WI38 (cell line): Measurements from ENCODE around the gene MRPL20.

Experiments
- H3K4me3 ChIP-seq: 2 replicates; pipeline ENCODE4 v1.5.1; 2011; ENCODE audit warnings: low read depth, mild to moderate bottlenecking, control low read depth, low read length
- TF ChIP-seq, protein P1 (sequence below): IDR thresholded peaks from 2 replicates; pipeline ENCODE4 v1.5.1; 2012; ENCODE audit warnings: low read depth, mild to moderate bottlenecking, control low read depth, low read length

Gene MRPL20

DNA sequence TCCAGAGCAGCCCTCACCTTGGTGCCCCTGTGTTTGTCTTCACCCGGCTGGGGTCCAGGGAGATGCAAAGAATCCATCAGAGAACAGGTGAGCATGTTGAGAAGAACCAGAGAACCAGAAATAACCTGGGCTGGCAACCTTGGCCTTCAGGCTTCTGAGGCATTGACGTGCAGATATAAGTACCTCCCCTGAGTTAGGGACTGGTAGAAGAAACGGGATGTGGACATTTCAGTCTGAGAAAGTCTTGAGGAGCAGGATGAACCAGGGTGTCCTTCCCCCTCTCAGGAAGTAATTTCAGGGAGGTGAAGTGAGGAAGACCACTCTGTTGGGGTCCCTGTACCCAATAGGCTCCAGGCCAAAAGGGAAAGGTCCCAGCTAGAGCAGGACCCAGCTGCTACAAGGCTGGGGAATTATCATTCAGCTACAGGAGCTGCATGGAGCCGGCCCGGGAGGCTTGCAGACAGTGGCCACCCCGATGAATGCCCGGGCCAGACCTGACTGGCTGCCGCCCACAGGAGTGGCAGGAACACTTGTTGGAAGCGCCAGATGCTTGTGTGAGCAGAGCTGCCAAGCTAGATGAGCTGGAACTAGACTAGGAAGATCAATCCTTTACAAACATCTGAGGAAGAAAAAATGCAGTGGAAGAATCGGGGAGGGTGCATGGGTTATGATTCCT lies 30.4 kb downstream of the MRPL20 start:
- TF ChIP-seq, protein P1, sequence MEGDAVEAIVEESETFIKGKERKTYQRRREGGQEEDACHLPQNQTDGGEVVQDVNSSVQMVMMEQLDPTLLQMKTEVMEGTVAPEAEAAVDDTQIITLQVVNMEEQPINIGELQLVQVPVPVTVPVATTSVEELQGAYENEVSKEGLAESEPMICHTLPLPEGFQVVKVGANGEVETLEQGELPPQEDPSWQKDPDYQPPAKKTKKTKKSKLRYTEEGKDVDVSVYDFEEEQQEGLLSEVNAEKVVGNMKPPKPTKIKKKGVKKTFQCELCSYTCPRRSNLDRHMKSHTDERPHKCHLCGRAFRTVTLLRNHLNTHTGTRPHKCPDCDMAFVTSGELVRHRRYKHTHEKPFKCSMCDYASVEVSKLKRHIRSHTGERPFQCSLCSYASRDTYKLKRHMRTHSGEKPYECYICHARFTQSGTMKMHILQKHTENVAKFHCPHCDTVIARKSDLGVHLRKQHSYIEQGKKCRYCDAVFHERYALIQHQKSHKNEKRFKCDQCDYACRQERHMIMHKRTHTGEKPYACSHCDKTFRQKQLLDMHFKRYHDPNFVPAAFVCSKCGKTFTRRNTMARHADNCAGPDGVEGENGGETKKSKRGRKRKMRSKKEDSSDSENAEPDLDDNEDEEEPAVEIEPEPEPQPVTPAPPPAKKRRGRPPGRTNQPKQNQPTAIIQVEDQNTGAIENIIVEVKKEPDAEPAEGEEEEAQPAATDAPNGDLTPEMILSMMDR: no peak
- no peak overlapping the region for H3K4me3 ChIP-seq

- H3K4me3 ChIP-seq: peak within 1 kb of the TSS; percentile 89
- TF ChIP-seq, protein P1: peak; percentile 27; the same call in 1 of the 2 replicates
These were observed 32.0 kb downstream of the MRPL20 start, which contains the start of gene AURKAIP1 for GRCh38 chr1:1374929-1375662. Gene AURKAIP1, minus strand, starts transcription at chr1:1375207. Its CDS starts 451 bp downstream, at chr1:1374756.

DNA sequence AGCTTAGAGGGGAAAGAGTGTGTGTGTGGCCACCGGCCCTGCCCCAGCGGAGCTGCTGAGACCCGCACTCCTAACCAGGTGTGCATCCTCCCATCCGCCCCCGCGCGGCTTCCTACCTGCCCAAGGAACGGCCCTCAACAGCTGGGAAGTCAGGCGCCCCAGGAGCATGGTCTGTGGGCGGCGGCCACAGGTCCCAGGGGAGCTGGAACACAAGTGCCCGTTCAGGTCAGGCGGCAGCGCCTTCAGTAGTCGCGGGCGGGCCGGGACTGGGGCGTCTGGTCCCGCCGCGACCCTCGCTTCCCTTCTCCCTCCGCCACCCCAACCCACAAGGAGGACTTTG lies 32.5 kb downstream of the MRPL20 start:
- H3K4me3 ChIP-seq: peak overlapping the region; percentile 89

GRCh38 chr1:1373815-1374588 lies 33.1 kb downstream of the MRPL20 start:
- TF ChIP-seq, protein P1: no peak
- H3K4me3 ChIP-seq: peak overlapping the region; percentile 89

More for the DNA sequence above, 32.5 kb downstream of the MRPL20 start:
- TF ChIP-seq, protein P1: no peak

DNA sequence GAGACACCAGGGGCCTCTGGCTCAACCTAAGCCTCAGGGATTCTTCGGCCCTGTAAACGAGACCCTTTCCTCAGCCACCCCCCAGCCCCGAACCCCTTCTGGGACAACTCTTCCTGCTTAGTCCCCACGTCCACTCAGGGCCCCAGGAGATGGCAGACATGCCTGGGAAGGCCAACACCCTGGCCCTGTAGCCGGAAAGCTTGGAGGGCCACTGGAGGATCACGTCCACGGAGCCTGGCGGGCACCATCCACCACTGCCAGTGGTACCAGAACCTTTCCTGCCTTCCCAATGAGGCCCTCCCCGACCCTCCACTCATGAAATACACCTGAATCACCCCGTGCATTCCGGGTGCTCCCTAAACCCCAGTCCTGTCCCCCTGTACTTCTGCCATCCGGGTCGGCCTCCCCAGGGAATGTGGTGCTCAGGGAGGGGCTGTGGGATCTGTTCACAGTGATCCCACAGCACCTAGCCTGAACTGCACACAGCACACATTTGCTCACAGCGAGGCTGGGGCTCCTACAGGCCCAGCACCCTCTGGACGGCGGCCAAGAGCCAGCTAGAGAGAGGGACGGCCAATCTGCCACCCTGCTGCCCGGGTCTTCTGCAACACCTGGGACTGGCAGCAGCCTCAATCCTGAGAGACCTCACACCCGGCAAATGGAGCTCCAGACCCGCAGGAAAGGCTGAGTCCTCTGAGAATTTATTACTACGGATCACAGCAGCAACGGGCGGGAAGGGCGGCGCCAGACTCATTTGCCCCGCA lies 33.9 kb downstream of the MRPL20 start:
- TF ChIP-seq, protein P1: no peak
- H3K4me3 ChIP-seq: peak overlapping the region; percentile 89; the same call in 1 of the 2 replicates

GRCh38 chr1:1371746-1372711 lies 35.1 kb downstream of the MRPL20 start:
- TF ChIP-seq, protein P1: peak; percentile 93
- H3K4me3 ChIP-seq: no peak overlapping the region
